Keratinocyte (primary cell): ENCODE data around the gene BCL7A. TPM values are rescaled to one million over a fixed set of nuclear protein-coding genes. Genes with fewer than 3 reads are reported as not detected.

ENCODE experiments used
- DNase-seq: peaks from one replicate; pipeline ENCODE4 v3.0.0-alpha.2; 2011; ENCODE audit warnings: low read depth, missing footprints, low spot score
- FAIRE-seq: peaks from 2 replicates; lab custom pipeline; 2011; peaks lifted over from hg19 to GRCh38; lab: Jason Lieb, UNC
- H2AFZ ChIP-seq: 2 replicates; pipeline ENCODE4 v1.6.0; 2012; ENCODE audit warnings: low read length, control low read depth, inconsistent platforms; ENCODE audit not compliant: control insufficient read depth
- H3K27ac ChIP-seq: 2 replicates; pipeline ENCODE4 v1.5.1; 2011; ENCODE audit warnings: low read length; ENCODE audit not compliant: control insufficient read depth, insufficient read depth
- H3K27me3 ChIP-seq: 3 replicates; pipeline ENCODE4 v1.6.0; 2011; ENCODE audit warnings: low read length; ENCODE audit not compliant: control insufficient read depth, insufficient read depth; ENCODE audit errors: extremely low read depth
- H3K36me3 ChIP-seq, 2 experiments: 2 replicates in 1 of 2; 3 replicates in 1 of 2; pipeline ENCODE4 v1.5.1; 2011; ENCODE audit warnings: low read length in 2 of 2, mild to moderate bottlenecking in 1 of 2; ENCODE audit not compliant: control insufficient read depth in 2 of 2, insufficient read depth in 2 of 2; ENCODE audit errors: extremely low read depth in 1 of 2
- H3K4me1 ChIP-seq: 3 replicates; pipeline ENCODE4 v1.5.1; 2011; ENCODE audit warnings: low read length; ENCODE audit not compliant: control insufficient read depth, insufficient read depth; ENCODE audit errors: extremely low read depth
- H3K4me2 ChIP-seq: 3 replicates; pipeline ENCODE4 v1.6.0; 2011; ENCODE audit warnings: low read depth, low read length; ENCODE audit not compliant: control insufficient read depth, insufficient read depth; ENCODE audit errors: extremely low read depth
- H3K4me3 ChIP-seq, 3 experiments: fragments of 200-600 bp in 1 of 3; sonication (generic) in 1 of 3; 2 replicates in 2 of 3; 3 replicates in 1 of 3; pipeline ENCODE4 v1.5.1; 2011 to 2016; ENCODE audit warnings: low read length in 3 of 3, mild to moderate bottlenecking in 3 of 3, control low read depth in 2 of 3, inconsistent platforms in 1 of 3, low read depth in 1 of 3, mixed read lengths in 1 of 3, mixed run types in 1 of 3, moderate library complexity in 1 of 3; ENCODE audit not compliant: control insufficient read depth in 2 of 3, insufficient read depth in 2 of 3; ENCODE audit errors: extremely low read depth in 1 of 3
- H3K79me2 ChIP-seq: 2 replicates; pipeline ENCODE4 v1.6.0; 2012; ENCODE audit warnings: low read length; ENCODE audit not compliant: control insufficient read depth, insufficient read depth
- H3K9ac ChIP-seq: 3 replicates; pipeline ENCODE4 v1.6.0; 2011; ENCODE audit warnings: low read length; ENCODE audit not compliant: control insufficient read depth, insufficient read depth; ENCODE audit errors: extremely low read depth
- H3K9me1 ChIP-seq: 3 replicates; pipeline ENCODE4 v1.6.0; 2011; ENCODE audit warnings: low read length; ENCODE audit not compliant: control insufficient read depth, insufficient read depth; ENCODE audit errors: extremely low read depth
- H3K9me3 ChIP-seq: 2 replicates; pipeline ENCODE4 v1.5.1; 2012; ENCODE audit warnings: low read depth, low read length; ENCODE audit not compliant: control insufficient read depth
- H4K20me1 ChIP-seq: 3 replicates; pipeline ENCODE4 v1.6.0; 2011; ENCODE audit warnings: low read length; ENCODE audit not compliant: control insufficient read depth, insufficient read depth; ENCODE audit errors: extremely low read depth
- CTCF ChIP-seq, 3 experiments: IDR thresholded peaks in 1 of 3; conservative IDR thresholded peaks in 1 of 3; optimal IDR thresholded peaks in 1 of 3; 2 replicates in 2 of 3; 3 replicates in 1 of 3; pipeline versions ENCODE3 to v1.5.1; 2011; ENCODE audit warnings: low read length in 3 of 3, mild to moderate bottlenecking in 3 of 3, moderate library complexity in 2 of 3, control low read depth in 1 of 3, inconsistent platforms in 1 of 3; ENCODE audit not compliant: insufficient read depth in 2 of 3; ENCODE audit errors: extremely low read depth in 1 of 3
- EZH2 ChIP-seq: IDR thresholded peaks from one replicate; pipeline ENCODE4 v1.6.1; 2012; ENCODE audit warnings: inconsistent platforms, mild to moderate bottlenecking, low read length, moderate library complexity
- dilution Hi-C: fragments of 300-500 bp; cut with MboI; formaldehyde crosslinking; loops from one replicate; pipeline ENCODE4 v1.7.0; 2020; ENCODE audit warnings: low sequenced_read_pairs; ENCODE audit not compliant: extremely low pct_ligation_motif_present
- polyA minus RNA-seq, 3 experiments: library from RNA; depleted of rRNA, polyadenylated mRNA; stranded (reverse); fragments of >200 nt; gene quantifications; 1 replicate in 1 of 3; 2 replicates in 1 of 3; 3 replicates in 1 of 3; pipeline ENCODE4 v1.2.3, GENCODE V29; 2011
- polyA plus RNA-seq, 5 experiments: library from polyadenylated mRNA; depleted of rRNA in 3 of 5; stranded (reverse) in 3 of 5; stranded (forward) in 1 of 5; unstranded in 1 of 5; fragments of >200 nt; gene quantifications; 1 replicate in 1 of 5; 2 replicates in 3 of 5; 3 replicates in 1 of 5; pipeline versions ENCODE4 v1.2.1 to v1.2.3, GENCODE V29; 2011 to 2012; ENCODE audit warnings: missing spikeins in 2 of 5, low read depth in 1 of 5, low replicate concordance in 1 of 5

BCL7A gene
- polyA plus RNA-seq (9.6 to 17.2 TPM (median 12.8 TPM) in 3 replicates), polyA minus RNA-seq (8.8 to 16.8 TPM (median 13.5 TPM) in 3 replicates)
- polyA plus RNA-seq (2011; ENCODE audit: low read depth) = 10.0 TPM
- 10.0 and 11.9 TPM in 2 replicates for polyA plus RNA-seq (2011; cell fraction: cytosol; rRNA removed)
- polyA plus RNA-seq (2011; cell fraction: nucleus; rRNA removed) = 16.2 and 17.3 TPM in 2 replicates
- polyA plus RNA-seq (2012; ENCODE audit: low replicate concordance) = 15.5 and 15.9 TPM in 2 replicates
- polyA minus RNA-seq (2011; cell fraction: cytosol; rRNA and poly(A)+ RNA removed) = 7.1 TPM
- polyA minus RNA-seq (2011; cell fraction: nucleus; rRNA and poly(A)+ RNA removed) = 6.8 and 11.6 TPM in 2 replicates

- peak within 1 kb of the TSS; percentile 66 for H2AFZ ChIP-seq
- H3K9me1 ChIP-seq = peaks cover 3% of the 10 kb centered on the region
- peak within 1 kb of the TSS; percentile 80 for H3K27ac ChIP-seq
- FAIRE-seq (no peak), DNase-seq (no peak)
- peaks cover 26% of the 10 kb centered on the region for H3K4me1 ChIP-seq
- H3K9me3 ChIP-seq = no peaks in the 10 kb centered on the region
- H3K79me2 ChIP-seq = peaks cover 45% of the 10 kb centered on the region
- TF ChIP-seq CTCF (optimal IDR thresholded peaks at IDR 0.05 in 1 of 3, IDR thresholded peaks at IDR 0.05 in 1 of 3, conservative IDR thresholded peaks at IDR 0.05 in 1 of 3; ENCODE audit: extremely low read depth in 1 of 3, insufficient read depth in 2 of 3, low read length in 3 of 3) (no peak), EZH2 (no peak)
- H3K9ac ChIP-seq = peak within 1 kb of the TSS; percentile 91
- H3K4me3 ChIP-seq = peak within 1 kb of the TSS; percentile 53 to 79 (median 74)
- H3K27me3 ChIP-seq = no peaks in the 10 kb centered on the region
- peak within 1 kb of the TSS; percentile 98 for H3K4me2 ChIP-seq
- no peaks in the 10 kb centered on the region for H3K36me3 ChIP-seq
- dilution Hi-C loops = no loop called here
- H4K20me1 ChIP-seq = no peaks in the 10 kb centered on the region
Measured at GRCh38 chr12:122021822-122022392, at the start of gene BCL7A. Gene BCL7A, plus strand, starts transcription at chr12:122021884. Its CDS starts 208 bp downstream, at chr12:122022092.

GRCh38 chr12:121974026-121974985 is 47.4 kb upstream of the BCL7A start:
- no peak for DNase-seq
- H3K79me2 ChIP-seq = no peaks in the 10 kb centered on the region
- H3K4me2 ChIP-seq = no peak overlapping the region
- TF ChIP-seq EZH2 (no peak), CTCF (optimal IDR thresholded peaks at IDR 0.05 in 1 of 3, IDR thresholded peaks at IDR 0.05 in 1 of 3, conservative IDR thresholded peaks at IDR 0.05 in 1 of 3; ENCODE audit: extremely low read depth in 1 of 3, insufficient read depth in 2 of 3, low read length in 3 of 3) (no peak)
- dilution Hi-C loops = no loop called here
- FAIRE-seq = no peak
- no peak overlapping the region for H3K27ac ChIP-seq
- no peak overlapping the region for H3K4me3 ChIP-seq
- H3K9ac ChIP-seq = no peak overlapping the region
- H3K4me1 ChIP-seq = no peaks in the 10 kb centered on the region
- peaks cover 13 to 20% of the 10 kb centered on the region in 2 experiments for H3K36me3 ChIP-seq
- H4K20me1 ChIP-seq = no peaks in the 10 kb centered on the region
- no peaks in the 10 kb centered on the region for H3K9me3 ChIP-seq
- no peaks in the 10 kb centered on the region for H3K9me1 ChIP-seq
- no peaks in the 10 kb centered on the region for H3K27me3 ChIP-seq
- no peak overlapping the region for H2AFZ ChIP-seq
